SK-N-SH (cell line): ENCODE measurements around the gene HERC3.
A peak's percentile ranks its signal among the peaks of the same experiment; 100 is the strongest.

Experiments used
- CTCF ChIP-seq: fragments of 200-600 bp; sonication (generic); IDR thresholded peaks from 2 replicates; pipeline ENCODE4 v1.6.1; 2017; ENCODE audit warnings: antibody characterized with exemption, mild to moderate bottlenecking, moderate library complexity
- EZH2phosphoT487 ChIP-seq: fragments of 200-600 bp; sonication (generic); IDR thresholded peaks from 2 replicates; pipeline ENCODE4 v1.6.1; 2017; ENCODE audit warnings: low read depth, mixed run types, mild to moderate bottlenecking, antibody characterized with exemption, moderate library complexity, borderline replicate concordance
- FOXJ3 ChIP-seq: sonication (generic); formaldehyde crosslinking; IDR thresholded peaks from 2 replicates; pipeline ENCODE4 v1.5.1; 2020; ENCODE audit warnings: mild to moderate bottlenecking, missing genetic modification reagents
- JUND ChIP-seq: IDR thresholded peaks from 2 replicates; pipeline ENCODE4 v1.4.0; 2012
- TCF12 ChIP-seq: IDR thresholded peaks from 2 replicates; pipeline ENCODE4 v1.4.0; 2012
- ZBTB33 ChIP-seq: IDR thresholded peaks from 2 replicates; pipeline ENCODE4 v1.4.0; 2012; ENCODE audit warnings: low read depth, borderline replicate concordance

- TF ChIP-seq CTCF: no peak
- peak; percentile 46 for TF ChIP-seq TCF12
- no peak for TF ChIP-seq ZBTB33
- TF ChIP-seq FOXJ3 (CRISPR knock-in tag): no peak
- no peak for TF ChIP-seq EZH2phosphoT487
- no peak for TF ChIP-seq JUND
These were observed 21.2 kb downstream of the HERC3 start for GRCh38 chr4:88613417-88613875.
